Fibroblast of skin of left biceps (primary cell): ENCODE results near the gene PTPRCAP.
A peak's percentile ranks its signal among the peaks of the same experiment; 100 is the strongest.

Source experiments
- DNase-seq, 2 experiments: peaks; one replicate each; pipeline ENCODE4 v3.0.0-alpha.2; 2013; ENCODE audit warnings: low read depth in 2 of 2

Gene PTPRCAP

DNA sequence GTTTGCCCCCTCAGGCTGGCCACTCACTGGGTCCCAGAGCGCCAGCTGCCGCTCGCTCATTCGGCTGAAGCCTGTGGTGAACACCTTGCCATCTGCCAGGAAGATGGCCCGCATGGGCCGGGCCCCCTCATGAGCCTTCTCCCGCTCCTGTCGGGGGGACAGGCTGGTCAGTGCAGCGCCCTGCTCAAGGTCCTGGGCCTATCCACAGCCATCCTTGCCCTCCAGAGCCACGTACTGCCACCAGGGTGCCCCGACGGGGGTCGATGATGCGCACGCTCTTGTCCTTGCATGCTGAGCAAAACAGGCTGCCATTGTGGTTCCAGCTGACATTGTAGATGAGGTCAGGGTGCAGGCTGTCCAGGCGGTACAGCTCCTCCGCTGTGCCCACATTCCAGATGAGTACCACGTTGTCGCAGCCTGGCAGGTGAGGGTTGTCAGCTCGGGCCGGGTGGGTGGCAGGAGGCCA is 3.6 kb upstream of the PTPRCAP start:
- no peak for DNase-seq

DNA sequence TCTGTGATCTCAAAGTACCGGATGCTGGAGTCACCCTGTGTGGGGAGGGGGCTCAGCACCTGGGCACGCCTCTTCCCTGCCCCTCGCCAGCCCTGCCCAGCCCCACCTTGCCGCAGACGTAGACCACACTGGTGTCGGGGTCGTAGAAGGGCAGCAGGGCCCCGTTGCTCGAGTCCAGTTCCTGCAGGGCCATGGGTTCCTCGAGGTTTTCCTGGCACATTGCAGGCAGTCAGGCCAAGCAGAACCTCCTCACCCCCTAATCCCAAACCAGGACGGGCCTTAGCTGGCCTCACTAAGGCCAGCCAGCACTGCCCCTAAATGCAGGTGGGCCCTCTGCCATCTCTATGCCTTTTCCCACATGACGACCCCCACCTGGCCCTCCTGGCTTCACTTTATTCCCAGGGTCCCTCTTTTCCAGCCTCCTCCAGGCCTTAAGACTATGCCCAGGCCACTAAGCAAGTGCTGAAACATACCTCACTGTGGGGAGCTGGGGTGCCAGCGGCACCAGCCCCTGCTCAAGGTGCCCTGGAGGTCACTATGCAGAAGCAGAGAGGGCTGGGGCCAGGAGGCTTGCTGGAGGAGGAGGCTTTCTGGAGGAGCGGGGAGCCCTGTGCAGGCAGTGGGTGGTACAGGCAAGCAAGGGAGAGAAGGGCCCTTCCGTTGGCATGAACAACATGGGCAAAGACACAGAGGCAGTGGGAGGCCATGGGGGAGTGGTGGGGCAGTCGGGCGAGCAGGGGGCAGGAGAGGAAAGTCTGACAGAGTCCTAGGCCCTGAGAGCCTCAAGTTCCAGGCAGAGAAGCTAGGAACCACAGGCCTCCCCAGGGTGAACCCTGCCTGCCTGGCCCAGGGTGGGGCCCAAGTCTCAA is 3.0 kb upstream of the PTPRCAP start:
- DNase-seq: no peak

GRCh38 chr11:67439321-67440228 is 2.1 kb upstream of the PTPRCAP start:
- DNase-seq: no peak

DNA sequence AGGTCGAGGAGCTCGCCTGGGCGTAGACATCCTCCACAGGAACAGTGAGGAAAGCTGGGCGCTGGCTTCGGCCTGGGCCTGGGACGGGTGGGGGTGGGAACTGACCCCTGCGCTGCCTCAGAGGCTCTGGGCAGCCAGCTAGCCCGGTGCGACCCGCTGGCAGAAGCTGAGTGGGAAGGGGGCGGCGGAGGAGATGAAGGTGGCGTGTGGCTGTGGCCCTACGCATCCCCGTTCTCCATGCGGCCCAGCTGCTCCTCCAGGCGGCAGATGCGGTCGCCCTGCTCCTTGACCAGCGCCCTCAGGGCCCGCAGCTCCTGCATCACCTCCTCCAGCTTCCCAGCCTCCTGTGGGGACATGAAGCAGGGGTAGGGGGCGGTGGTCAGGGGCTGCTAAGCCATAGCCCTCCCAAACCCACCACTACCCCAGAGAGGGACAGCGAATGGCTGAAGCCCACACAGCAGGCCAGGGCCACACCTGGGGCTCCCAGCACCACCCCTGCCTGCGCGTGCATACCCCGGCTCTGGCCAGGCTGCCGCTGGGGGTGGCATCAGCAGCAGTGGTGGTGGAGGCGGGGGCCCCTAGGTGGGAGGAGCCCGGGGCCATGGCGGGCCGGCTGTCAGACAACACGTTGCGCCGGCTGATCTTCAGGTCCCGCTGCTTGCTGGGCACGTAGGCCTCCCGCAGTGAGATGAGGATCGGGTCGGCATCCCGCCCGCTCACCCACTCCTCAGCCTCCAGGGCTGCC is 848 bp upstream of the PTPRCAP start:
- no peak for DNase-seq

DNA sequence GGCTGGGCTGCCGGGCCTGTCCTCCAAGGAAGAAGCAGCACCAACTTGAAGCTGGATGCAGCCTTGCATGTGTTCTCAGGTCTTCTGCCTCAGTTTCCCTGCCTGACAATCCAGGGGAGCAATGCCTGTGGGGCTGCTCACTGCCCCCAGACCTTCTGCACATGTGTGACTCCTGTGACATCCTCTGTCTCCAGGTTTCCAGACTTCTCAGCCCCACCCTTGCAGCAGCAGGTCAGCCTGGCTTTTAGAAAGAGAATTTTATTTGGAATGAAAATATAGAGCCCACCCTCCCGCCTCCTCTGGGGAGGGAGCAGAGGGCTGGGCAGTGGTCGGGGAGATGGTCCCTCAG is 301 bp upstream of the PTPRCAP start:
- DNase-seq: no peak

- no peak for DNase-seq
These were observed 912 bp downstream of the PTPRCAP start for GRCh38 chr11:67436459-67437081.

DNA sequence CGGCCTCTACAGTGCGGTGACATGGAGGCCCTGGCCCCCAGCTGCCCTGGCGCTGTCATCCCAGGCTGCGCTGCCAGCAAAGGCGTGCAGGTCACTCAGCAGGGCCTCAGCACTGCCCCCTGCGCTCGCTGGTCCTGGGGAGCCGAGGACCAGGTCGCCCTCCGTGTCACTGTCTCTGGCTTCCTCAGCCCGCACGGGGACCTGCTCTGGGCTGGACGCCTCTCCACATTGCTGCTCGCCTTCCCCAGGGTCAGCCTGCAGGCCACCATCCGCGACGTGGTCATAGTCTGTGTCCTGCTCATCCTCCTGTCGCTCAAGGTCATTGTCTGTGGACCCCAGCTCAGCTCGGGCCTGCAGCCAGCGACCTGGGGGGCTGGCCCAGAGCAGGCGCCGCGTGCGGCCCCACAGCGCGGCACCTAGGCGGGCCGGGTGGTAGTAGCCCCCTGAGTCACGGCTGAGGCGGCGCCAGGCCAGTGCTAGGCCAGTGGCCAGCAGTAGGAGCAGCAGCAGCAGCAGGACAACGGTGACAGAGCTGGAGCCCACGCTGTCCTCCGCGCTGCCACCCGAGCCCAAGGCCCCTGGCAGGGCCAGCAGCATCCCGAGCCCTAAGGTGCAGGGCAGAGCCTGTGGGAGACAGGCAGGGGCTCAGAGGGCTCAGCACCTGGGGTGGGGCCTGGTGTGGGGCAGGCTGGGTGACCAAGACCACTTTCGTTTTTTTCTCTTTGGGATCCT is 1.6 kb downstream of the PTPRCAP start:
- no peak for DNase-seq

DNA sequence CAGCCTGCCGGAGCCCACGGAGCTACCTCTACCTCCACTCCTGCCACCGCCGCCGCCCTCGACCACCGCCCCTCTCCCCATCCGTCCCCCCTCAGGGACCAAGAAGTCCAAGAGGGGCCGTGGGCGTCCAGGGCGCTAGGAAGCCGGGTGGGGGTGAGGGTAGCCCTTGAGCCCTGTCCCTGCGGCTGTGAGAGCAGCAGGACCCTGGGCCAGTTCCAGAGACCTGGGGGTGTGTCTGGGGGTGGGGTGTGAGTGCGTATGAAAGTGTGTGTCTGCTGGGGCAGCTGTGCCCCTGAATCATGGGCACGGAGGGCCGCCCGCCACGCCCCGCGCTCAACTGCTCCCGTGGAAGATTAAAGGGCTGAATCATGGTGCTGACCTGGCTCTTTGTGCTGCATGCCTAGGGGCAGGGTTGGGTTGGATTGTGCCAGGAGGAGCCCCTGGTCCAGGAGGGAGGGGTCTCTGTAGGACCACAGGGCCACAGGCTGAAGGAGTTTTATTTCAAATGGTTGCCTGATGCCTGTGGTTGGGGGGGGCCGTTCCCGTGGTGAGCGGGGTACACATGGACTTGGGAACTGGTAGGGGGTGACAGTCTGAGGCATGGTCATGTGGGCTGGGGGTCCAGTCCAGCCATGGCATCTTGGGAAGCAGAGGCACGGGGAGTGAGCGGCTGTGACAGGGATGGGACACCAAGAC is 2.3 kb downstream of the PTPRCAP start:
- DNase-seq: no peak

DNA sequence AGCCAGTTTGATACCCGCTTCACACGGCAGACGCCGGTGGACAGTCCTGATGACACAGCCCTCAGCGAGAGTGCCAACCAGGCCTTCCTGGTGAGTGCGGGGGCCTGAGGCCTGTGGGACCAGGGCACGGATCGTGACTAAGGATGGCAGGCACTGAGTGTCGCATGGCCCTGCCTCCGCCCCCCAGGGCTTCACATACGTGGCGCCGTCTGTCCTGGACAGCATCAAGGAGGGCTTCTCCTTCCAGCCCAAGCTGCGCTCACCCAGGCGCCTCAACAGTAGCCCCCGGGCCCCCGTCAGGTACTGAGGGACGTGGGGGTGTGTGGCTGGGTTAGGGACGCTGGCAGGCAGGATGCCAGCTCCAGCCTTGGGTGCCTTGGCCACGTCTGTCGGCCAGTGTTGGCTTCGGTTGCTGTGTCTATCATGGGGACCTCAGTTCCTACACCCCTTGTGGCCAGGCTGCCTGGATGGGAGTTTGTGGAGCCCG is 3.0 kb downstream of the PTPRCAP start:
- DNase-seq: no peak

DNA sequence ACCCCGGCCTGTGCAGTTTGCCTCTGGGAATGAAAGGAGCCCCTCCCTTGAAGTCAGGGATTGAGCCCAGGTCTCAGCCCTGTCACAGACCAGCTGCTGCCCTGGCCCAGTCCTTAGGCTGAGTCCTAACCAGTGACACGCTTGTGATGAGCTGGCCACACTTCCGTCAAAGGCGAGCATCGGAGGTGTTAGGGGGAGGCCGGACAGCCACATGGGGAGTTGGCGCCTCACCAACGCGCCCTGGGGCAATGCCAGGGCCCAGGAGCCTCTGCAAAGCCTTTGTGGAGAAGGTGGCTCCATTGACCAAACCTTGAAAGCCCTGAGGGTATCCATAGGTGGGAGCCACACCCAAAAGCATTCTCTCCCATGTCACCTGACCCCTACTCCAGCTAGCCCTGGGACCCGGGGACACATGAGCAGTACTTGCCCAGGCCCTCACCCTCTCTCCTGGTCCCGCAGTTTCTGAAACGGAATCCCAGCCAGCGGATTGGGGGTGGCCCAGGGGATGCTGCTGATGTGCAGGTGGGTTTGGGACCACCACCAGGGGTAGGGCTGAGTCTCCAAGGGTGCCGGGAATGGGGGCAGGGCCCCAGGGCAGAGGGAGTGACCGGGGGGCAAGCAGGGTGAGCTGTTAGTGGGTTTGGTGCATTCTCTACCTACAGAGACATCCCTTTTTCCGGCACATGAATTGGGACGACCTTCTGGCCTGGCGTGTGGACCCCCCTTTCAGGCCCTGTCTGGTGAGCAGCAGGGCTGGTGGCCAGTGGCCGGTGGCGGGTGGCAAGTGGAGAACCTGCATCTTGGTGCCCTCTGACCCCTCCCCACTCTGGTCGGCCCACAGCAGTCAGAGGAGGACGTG is 3.7 kb downstream of the PTPRCAP start:
- DNase-seq: no peak

DNA sequence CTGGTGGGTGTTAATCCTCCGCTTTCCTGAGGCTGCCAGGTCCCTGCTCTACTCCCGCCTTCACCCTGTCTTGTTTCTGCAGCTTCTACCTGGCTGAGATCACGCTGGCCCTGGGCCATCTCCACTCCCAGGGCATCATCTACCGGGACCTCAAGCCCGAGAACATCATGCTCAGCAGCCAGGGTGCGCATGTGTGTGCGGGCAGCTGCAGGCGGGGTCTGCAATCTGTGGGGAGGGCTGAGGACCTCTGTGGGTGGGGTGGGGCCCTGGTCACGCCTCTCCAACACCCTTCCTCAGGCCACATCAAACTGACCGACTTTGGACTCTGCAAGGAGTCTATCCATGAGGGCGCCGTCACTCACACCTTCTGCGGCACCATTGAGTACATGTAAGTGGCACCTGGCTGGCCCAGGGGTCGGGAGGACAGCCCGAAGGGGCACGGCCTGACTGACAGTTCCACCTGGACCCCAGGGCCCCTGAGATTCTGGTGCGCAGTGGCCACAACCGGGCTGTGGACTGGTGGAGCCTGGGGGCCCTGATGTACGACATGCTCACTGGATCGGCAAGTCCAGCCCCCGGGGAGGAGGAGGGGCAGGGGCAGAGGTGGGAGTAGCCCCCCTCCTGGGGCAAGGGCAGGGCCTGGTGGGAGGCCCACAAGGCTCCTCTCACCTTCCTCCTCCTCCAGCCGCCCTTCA is 4.7 kb downstream of the PTPRCAP start:
- DNase-seq: no peak

DNA sequence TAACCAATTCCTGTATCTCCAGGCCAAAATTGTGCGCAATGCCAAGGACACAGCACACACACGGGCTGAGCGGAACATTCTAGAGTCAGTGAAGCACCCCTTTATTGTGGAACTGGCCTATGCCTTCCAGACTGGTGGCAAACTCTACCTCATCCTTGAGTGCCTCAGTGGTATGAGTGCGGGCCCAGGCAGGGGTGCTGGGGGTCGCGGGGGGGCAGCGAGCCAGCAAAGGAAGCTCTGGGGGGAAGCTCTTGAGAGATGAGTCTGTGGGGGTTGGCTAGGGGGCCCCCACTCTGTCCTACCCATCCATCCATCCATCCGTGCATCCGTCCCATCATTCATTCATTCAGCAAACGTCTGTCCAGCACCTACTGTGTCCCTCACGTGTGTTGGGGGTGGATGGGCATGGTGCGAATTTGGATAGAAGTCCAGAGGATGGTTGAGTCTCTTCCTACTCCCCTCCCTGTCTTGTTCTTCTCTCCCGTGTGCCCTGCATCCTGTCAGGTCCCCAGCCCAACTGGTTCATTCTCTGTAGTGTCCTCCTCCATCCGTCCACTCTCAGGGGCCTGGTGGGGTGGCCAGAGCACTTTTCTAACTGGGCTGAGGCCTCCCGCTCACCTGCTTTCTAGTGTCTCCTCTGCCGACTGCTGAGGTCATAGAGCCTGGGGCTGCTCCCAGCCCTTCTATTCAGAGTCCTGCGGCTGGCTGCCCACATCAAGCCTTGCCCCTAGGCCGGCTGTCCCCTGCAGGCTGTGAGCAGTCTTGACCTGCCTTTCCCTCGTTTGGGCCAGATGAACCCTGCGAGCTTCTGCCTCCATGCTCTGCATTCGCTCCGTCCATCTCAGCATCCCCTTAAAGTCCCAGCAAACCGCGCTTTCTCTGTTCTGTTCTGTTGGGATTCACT is 5.9 kb downstream of the PTPRCAP start:
- DNase-seq: no peak

DNA sequence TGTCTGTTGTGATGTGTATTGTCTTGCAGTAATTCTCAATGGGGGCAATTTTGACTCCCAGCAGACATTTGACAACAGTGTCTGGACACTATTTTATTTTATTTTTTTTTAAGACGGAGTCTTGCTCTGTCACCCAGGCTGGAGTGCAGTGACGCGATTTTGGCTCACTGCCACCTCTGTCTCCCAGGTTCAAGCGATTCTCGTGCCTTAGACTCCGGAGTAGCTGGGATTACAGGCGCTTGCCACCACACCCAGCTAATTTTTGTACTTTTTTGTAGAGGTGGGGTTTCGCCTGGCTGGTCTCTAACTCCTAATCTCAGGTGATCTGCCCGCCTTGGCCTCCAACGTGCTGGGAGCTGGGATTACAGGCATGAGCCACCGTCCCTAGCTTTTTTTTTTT is 7.8 kb downstream of the PTPRCAP start:
- DNase-seq: no peak

DNA sequence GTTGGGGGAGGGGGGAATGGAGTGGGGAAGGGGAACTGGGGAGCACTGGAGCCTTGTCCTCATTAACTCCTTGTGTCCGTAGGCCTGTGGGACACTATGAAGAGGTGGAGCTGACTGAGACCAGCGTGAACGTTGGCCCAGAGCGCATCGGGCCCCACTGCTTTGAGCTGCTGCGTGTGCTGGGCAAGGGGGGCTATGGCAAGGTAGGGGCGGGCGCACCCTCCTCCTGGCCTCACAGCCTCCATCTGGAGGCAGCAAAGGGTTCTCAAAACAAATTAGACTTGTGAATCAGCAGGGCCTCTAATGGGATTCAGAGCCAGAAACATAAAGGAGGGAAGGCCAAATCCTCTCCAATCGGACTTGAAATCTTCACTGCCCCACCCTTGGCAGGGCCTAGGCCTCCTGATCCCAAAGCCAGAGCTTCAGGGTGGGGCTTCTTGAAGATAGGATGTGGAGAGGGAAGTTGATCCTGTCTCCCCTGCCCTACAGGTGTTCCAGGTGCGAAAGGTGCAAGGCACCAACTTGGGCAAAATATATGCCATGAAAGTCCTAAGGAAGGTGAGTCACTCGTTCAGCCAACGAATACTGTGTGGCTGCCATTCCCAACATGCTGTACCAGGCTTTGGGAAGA is 8.3 kb downstream of the PTPRCAP start:
- DNase-seq: no peak

DNA sequence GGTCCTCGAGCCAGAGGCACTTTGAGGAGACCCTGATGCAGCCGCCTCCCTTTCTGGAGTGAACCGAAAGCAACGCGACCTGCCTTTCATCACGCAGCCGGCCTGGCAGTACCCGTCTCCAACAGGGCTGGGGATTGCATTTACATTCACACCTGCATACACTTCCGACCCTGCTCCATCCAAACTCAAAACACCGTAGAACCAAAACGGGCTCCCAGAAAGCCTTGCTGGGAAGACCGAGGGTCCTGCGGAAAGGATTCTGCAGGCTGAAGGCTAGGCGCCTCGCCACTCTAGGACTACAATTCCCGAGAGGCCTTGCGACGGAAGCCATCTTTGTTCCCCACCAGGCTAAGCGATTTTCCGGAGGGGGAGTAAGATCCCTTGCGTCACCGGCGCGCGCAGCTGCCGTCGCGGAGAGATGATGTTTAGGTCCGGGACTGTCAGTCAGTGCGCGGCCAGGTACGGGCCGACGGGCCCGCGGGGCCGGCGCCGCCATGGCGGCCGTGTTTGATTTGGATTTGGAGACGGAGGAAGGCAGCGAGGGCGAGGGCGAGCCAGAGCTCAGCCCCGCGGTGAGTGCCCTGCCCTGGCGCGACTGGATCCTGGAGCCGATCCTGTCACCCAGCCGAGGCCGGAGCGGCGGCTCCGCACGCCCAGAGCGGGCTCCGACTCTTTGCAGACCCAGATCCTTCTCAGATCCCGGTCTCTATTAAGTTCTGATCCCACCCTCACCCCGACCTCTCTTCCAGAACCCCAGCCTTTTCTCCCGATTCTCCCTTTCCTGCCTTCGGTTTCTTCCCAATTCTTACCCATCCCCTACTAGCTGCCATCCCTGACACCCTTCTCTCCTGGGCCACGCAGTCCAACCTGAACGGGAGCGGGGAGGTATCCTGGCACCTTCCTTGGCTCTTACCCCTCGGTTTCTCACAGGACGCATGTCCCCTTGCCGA is 9.2 kb downstream of the PTPRCAP start, which contains the start of gene RPS6KB2:
TSS of gene RPS6KB2 (plus strand) at position 443 of the 950 bp plus-strand sequence. CDS start at position 495, 52 bp downstream.
- peak; percentile 90 to 91 for DNase-seq
